ENCODE measurements around the gene ELFN2. TPM values are rescaled to one million over a fixed set of nuclear protein-coding genes. Genes with fewer than 3 reads are reported as not detected.

ELFN2 gene
- polyA plus RNA-seq, 4 donors, result 0.07 to 0.16 TPM; not detected in 2

GRCh38 chr22:37354670-37355069, 72.6 kb downstream of the ELFN2 start:
- no peaks in the 10 kb centered on the region for H3K36me3 ChIP-seq (ENCODE audit: control insufficient read depth in 3 of 3, insufficient read depth in 2 of 3, low read depth in 1 of 3, low read length in 3 of 3)
- DNase-seq (no peak), FAIRE-seq (no peak)
- no peak overlapping the region for H3K4me3 ChIP-seq (ENCODE audit: low read depth in 1 of 3, low read length in 3 of 3)
- 82 to 89% (median 83%) methylated on average over 5 of the region's 5 CpGs for WGBS, 3 donors
- no peaks in the 10 kb centered on the region for H3K27me3 ChIP-seq (ENCODE audit: control insufficient read depth in 3 of 3, insufficient read depth in 3 of 3, low read length in 3 of 3)
- peaks cover 0 to 3% (median 0%) of the 10 kb centered on the region in 3 donors for H3K4me1 ChIP-seq (ENCODE audit: control insufficient read depth in 3 of 3, insufficient read depth in 2 of 3, low read depth in 1 of 3, low read length in 2 of 3)
- no peak overlapping the region for H3K27ac ChIP-seq (ENCODE audit: low read depth in 1 of 3, low read length in 2 of 3)
- H3K9me3 ChIP-seq (ENCODE audit: control insufficient read depth in 2 of 2, insufficient read depth in 1 of 2, low read depth in 1 of 2, low read length in 1 of 2), result peaks cover 0 to 3% of the 10 kb centered on the region in 2 donors

GRCh38 chr22:37354261-37354660, 73.0 kb downstream of the ELFN2 start:
- H3K27ac ChIP-seq (ENCODE audit: low read depth in 1 of 3, low read length in 2 of 3), result no peak overlapping the region
- FAIRE-seq (no peak), DNase-seq (peak in 1 of 2 donors; percentile 63)
- H3K27me3 ChIP-seq (ENCODE audit: control insufficient read depth in 3 of 3, insufficient read depth in 3 of 3, low read length in 3 of 3), result no peaks in the 10 kb centered on the region
- H3K4me1 ChIP-seq (ENCODE audit: control insufficient read depth in 3 of 3, insufficient read depth in 2 of 3, low read depth in 1 of 3, low read length in 2 of 3), result peaks cover 0 to 3% (median 0%) of the 10 kb centered on the region in 3 donors
- peaks cover 0 to 3% of the 10 kb centered on the region in 2 donors for H3K9me3 ChIP-seq (ENCODE audit: control insufficient read depth in 2 of 2, insufficient read depth in 1 of 2, low read depth in 1 of 2, low read length in 1 of 2)
- WGBS, 3 donors, result 72 to 80% (median 75%) methylated on average over 4 of the region's 4 CpGs
- no peak overlapping the region for H3K4me3 ChIP-seq (ENCODE audit: low read depth in 1 of 3, low read length in 3 of 3)
- no peaks in the 10 kb centered on the region for H3K36me3 ChIP-seq (ENCODE audit: control insufficient read depth in 3 of 3, insufficient read depth in 2 of 3, low read depth in 1 of 3, low read length in 3 of 3)

GRCh38 chr22:37353839-37354238, 73.4 kb downstream of the ELFN2 start:
- Histone ChIP-seq H3K4me3 (ENCODE audit: low read depth in 1 of 3, low read length in 3 of 3) (no peak overlapping the region), H3K4me1 (ENCODE audit: control insufficient read depth in 3 of 3, insufficient read depth in 2 of 3, low read depth in 1 of 3, low read length in 2 of 3) (peaks cover 0 to 3% (median 0%) of the 10 kb centered on the region in 3 donors), H3K36me3 (ENCODE audit: control insufficient read depth in 3 of 3, insufficient read depth in 2 of 3, low read depth in 1 of 3, low read length in 3 of 3) (no peaks in the 10 kb centered on the region), H3K27ac (ENCODE audit: low read depth in 1 of 3, low read length in 2 of 3) (no peak overlapping the region), H3K9me3 (ENCODE audit: control insufficient read depth in 2 of 2, insufficient read depth in 1 of 2, low read depth in 1 of 2, low read length in 1 of 2) (peaks cover 0 to 3% of the 10 kb centered on the region in 2 donors), H3K27me3 (ENCODE audit: control insufficient read depth in 3 of 3, insufficient read depth in 3 of 3, low read length in 3 of 3) (no peaks in the 10 kb centered on the region)
- DNase-seq, result no peak
- FAIRE-seq, result no peak
- 81 to 87% (median 82%) methylated on average over 16 of the region's 16 CpGs for WGBS, 3 donors

- Histone ChIP-seq H3K27ac (ENCODE audit: low read depth in 1 of 3, low read length in 2 of 3) (no peak overlapping the region), H3K36me3 (ENCODE audit: control insufficient read depth in 3 of 3, insufficient read depth in 2 of 3, low read depth in 1 of 3, low read length in 3 of 3) (no peaks in the 10 kb centered on the region), H3K9me3 (ENCODE audit: control insufficient read depth in 2 of 2, insufficient read depth in 1 of 2, low read depth in 1 of 2, low read length in 1 of 2) (peaks cover 0 to 3% of the 10 kb centered on the region in 2 donors), H3K27me3 (ENCODE audit: control insufficient read depth in 3 of 3, insufficient read depth in 3 of 3, low read length in 3 of 3) (no peaks in the 10 kb centered on the region), H3K4me1 (ENCODE audit: control insufficient read depth in 3 of 3, insufficient read depth in 2 of 3, low read depth in 1 of 3, low read length in 2 of 3) (peaks cover 0 to 7% (median 0%) of the 10 kb centered on the region in 3 donors), H3K4me3 (ENCODE audit: low read depth in 1 of 3, low read length in 3 of 3) (no peak overlapping the region)
- DNase-seq (no peak), FAIRE-seq (no peak)
- 79 to 85% (median 80%) methylated on average over 7 of the region's 7 CpGs for WGBS, 3 donors
These were observed 74.8 kb downstream of the ELFN2 start for GRCh38 chr22:37352481-37352880.

GRCh38 chr22:37351232-37351631, 76.0 kb downstream of the ELFN2 start:
- peaks cover 0 to 12% (median 2%) of the 10 kb centered on the region in 3 donors for H3K4me1 ChIP-seq (ENCODE audit: control insufficient read depth in 3 of 3, insufficient read depth in 2 of 3, low read depth in 1 of 3, low read length in 2 of 3)
- H3K27me3 ChIP-seq (ENCODE audit: control insufficient read depth in 3 of 3, insufficient read depth in 3 of 3, low read length in 3 of 3), result no peaks in the 10 kb centered on the region
- H3K9me3 ChIP-seq (ENCODE audit: control insufficient read depth in 2 of 2, insufficient read depth in 1 of 2, low read depth in 1 of 2, low read length in 1 of 2), result no peaks in the 10 kb centered on the region
- H3K36me3 ChIP-seq (ENCODE audit: control insufficient read depth in 3 of 3, insufficient read depth in 2 of 3, low read depth in 1 of 3, low read length in 3 of 3), result no peaks in the 10 kb centered on the region
- DNase-seq (no peak), FAIRE-seq (no peak)
- H3K4me3 ChIP-seq (ENCODE audit: low read depth in 1 of 3, low read length in 3 of 3), result no peak overlapping the region
- no peak overlapping the region for H3K27ac ChIP-seq (ENCODE audit: low read depth in 1 of 3, low read length in 2 of 3)
- WGBS, 3 donors, result 43 to 71% (median 56%) methylated on average over 2 to 3 of the region's 3 CpGs

GRCh38 chr22:37349043-37349814, 78.0 kb downstream of the ELFN2 start:
- Histone ChIP-seq H3K36me3 (ENCODE audit: control insufficient read depth in 3 of 3, insufficient read depth in 2 of 3, low read depth in 1 of 3, low read length in 3 of 3) (no peaks in the 10 kb centered on the region), H3K9me3 (ENCODE audit: control insufficient read depth in 2 of 2, insufficient read depth in 1 of 2, low read depth in 1 of 2, low read length in 1 of 2) (no peaks in the 10 kb centered on the region), H3K27me3 (ENCODE audit: control insufficient read depth in 3 of 3, insufficient read depth in 3 of 3, low read length in 3 of 3) (no peaks in the 10 kb centered on the region), H3K4me1 (ENCODE audit: control insufficient read depth in 3 of 3, insufficient read depth in 2 of 3, low read depth in 1 of 3, low read length in 2 of 3) (peaks cover 0 to 16% (median 6%) of the 10 kb centered on the region in 3 donors), H3K4me3 (ENCODE audit: low read depth in 1 of 3, low read length in 3 of 3) (no peak overlapping the region), H3K27ac (ENCODE audit: low read depth in 1 of 3, low read length in 2 of 3) (no peak overlapping the region)
- FAIRE-seq (no peak), DNase-seq (no peak)
- 91 to 92% (median 91%) methylated on average over 16 to 19 of the region's 19 CpGs for WGBS, 3 donors

- H3K27ac ChIP-seq (ENCODE audit: low read depth in 1 of 3, low read length in 2 of 3), result no peak overlapping the region
- peaks cover 0 to 12% (median 6%) of the 10 kb centered on the region in 3 donors for H3K4me1 ChIP-seq (ENCODE audit: control insufficient read depth in 3 of 3, insufficient read depth in 2 of 3, low read depth in 1 of 3, low read length in 2 of 3)
- H3K9me3 ChIP-seq (ENCODE audit: control insufficient read depth in 2 of 2, insufficient read depth in 1 of 2, low read depth in 1 of 2, low read length in 1 of 2), result no peaks in the 10 kb centered on the region
- H3K27me3 ChIP-seq (ENCODE audit: control insufficient read depth in 3 of 3, insufficient read depth in 3 of 3, low read length in 3 of 3), result no peaks in the 10 kb centered on the region
- DNase-seq (no peak), FAIRE-seq (no peak)
- H3K36me3 ChIP-seq (ENCODE audit: control insufficient read depth in 3 of 3, insufficient read depth in 2 of 3, low read depth in 1 of 3, low read length in 3 of 3), result no peaks in the 10 kb centered on the region
- 29 to 57% (median 39%) methylated on average over 7 of the region's 7 CpGs for WGBS, 3 donors
- H3K4me3 ChIP-seq (ENCODE audit: low read depth in 1 of 3, low read length in 3 of 3), result no peak overlapping the region
These were observed 80.8 kb downstream of the ELFN2 start for GRCh38 chr22:37346505-37346895.

- Histone ChIP-seq H3K36me3 (ENCODE audit: control insufficient read depth in 3 of 3, insufficient read depth in 2 of 3, low read depth in 1 of 3, low read length in 3 of 3) (no peaks in the 10 kb centered on the region), H3K4me1 (ENCODE audit: control insufficient read depth in 3 of 3, insufficient read depth in 2 of 3, low read depth in 1 of 3, low read length in 2 of 3) (peaks cover 0 to 12% (median 6%) of the 10 kb centered on the region in 3 donors), H3K4me3 (ENCODE audit: low read depth in 1 of 3, low read length in 3 of 3) (no peak overlapping the region), H3K27me3 (ENCODE audit: control insufficient read depth in 3 of 3, insufficient read depth in 3 of 3, low read length in 3 of 3) (no peaks in the 10 kb centered on the region), H3K27ac (ENCODE audit: low read depth in 1 of 3, low read length in 2 of 3) (no peak overlapping the region), H3K9me3 (ENCODE audit: control insufficient read depth in 2 of 2, insufficient read depth in 1 of 2, low read depth in 1 of 2, low read length in 1 of 2) (no peaks in the 10 kb centered on the region)
- FAIRE-seq, result no peak
- peak; percentile 36 to 61 for DNase-seq
- 21 to 25% (median 24%) methylated on average over 13 of the region's 13 CpGs for WGBS, 3 donors
These were observed 81.3 kb downstream of the ELFN2 start for GRCh38 chr22:37345863-37346504.
